ENCODE results near the gene SLC39A6.

GRCh38 chr18:36124841-36125240, 4.3 kb downstream of the SLC39A6 start:
- TF ChIP-seq CTCF (conservative IDR thresholded peaks at IDR 0.05; ENCODE audit: low read length) = no peak
- TF ChIP-seq EZH2phosphoT487 (IDR thresholded peaks at IDR 0.05; ENCODE audit: borderline replicate concordance) = no peak

Measured in Loucy (cell line).